ENCODE measurements around the gene ARRDC4.

ARRDC4 gene

DNA sequence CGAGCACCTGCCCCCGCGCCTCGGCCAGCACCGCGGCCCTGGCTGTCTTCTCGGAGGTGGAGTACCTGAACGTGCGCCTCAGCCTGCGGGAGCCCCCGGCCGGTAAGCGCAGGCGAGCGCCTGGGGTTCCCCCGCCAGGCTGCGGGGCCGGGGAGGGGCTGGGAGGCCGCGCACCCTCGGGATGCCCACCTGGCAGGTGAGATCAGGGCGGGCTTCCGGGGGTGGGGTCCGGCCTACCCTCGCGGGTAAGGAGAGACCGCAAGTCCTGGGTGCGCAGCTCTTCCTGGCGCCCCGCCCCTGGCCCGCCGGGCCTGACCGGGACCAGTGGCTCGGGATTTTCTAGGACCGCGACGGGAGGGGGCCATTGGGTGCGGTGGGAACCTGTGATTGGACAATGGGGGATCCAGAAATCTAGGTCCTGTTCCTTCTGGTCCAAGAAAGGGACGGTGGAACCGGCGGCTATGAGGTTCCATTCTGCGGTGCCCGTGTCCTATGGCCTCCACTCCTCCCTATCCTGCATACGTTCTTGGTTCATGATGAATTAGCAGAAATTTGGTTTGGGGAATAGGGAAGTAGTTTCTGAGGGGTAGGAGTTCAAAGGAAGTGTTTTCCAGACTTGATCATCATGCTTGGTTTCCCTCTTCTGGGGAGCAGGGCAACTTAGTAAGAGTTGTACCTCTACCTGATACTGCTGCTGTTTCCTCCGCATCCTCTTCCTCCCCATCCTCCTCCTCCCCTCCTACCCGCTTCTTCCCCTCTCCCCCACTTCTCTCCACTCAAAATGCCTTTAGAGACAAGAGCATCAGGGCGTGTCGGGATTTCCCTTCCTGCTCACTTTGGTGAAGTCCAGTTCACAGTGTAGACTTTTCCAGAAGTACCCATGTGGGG lies 808 bp downstream of the ARRDC4 start:
- H3K27ac ChIP-seq (ENCODE audit: extremely low read depth, low read depth, low read length): peak overlapping the region; percentile 77
- ChIA-PET CTCF (interaction anchor here (0.7 kb wide), 1 partner anchor 20 kb away, joined by 3 read pairs; no protein-coding TSS in a partner anchor), POLR2A (no interaction called here)
- peaks cover 3% of the 10 kb centered on the region; the same call in 1 of the 2 replicates for H3K4me1 ChIP-seq (ENCODE audit: control insufficient read depth, insufficient read depth, low read length)
- no peaks in the 10 kb centered on the region for H3K9me3 ChIP-seq (ENCODE audit: control insufficient read depth, insufficient read depth, low read depth, low read length)
- H3K36me3 ChIP-seq (ENCODE audit: control insufficient read depth in 2 of 2, insufficient read depth in 1 of 2, low read length in 2 of 2): peaks cover 6 to 8% of the 10 kb centered on the region in 2 experiments; a peak in 2 of 3 replicates
- peak overlapping the region; percentile 74 for H3K4me3 ChIP-seq (ENCODE audit: low read depth, low read length)
- TF ChIP-seq, protein P1, sequence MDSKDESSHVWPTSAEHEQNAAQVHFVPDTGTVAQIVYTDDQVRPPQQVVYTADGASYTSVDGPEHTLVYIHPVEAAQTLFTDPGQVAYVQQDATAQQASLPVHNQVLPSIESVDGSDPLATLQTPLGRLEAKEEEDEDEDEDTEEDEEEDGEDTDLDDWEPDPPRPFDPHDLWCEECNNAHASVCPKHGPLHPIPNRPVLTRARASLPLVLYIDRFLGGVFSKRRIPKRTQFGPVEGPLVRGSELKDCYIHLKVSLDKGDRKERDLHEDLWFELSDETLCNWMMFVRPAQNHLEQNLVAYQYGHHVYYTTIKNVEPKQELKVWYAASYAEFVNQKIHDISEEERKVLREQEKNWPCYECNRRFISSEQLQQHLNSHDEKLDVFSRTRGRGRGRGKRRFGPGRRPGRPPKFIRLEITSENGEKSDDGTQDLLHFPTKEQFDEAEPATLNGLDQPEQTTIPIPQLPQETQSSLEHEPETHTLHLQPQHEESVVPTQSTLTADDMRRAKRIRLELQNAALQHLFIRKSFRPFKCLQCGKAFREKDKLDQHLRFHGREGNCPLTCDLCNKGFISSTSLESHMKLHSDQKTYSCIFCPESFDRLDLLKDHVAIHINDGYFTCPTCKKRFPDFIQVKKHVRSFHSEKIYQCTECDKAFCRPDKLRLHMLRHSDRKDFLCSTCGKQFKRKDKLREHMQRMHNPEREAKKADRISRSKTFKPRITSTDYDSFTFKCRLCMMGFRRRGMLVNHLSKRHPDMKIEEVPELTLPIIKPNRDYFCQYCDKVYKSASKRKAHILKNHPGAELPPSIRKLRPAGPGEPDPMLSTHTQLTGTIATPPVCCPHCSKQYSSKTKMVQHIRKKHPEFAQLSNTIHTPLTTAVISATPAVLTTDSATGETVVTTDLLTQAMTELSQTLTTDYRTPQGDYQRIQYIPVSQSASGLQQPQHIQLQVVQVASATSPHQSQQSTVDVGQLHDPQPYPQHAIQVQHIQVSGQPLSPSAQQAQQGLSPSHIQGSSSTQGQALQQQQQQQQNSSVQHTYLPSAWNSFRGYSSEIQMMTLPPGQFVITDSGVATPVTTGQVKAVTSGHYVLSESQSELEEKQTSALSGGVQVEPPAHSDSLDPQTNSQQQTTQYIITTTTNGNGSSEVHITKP (tag by site-specific recombination; IDR thresholded peaks at IDR 0.05): peak; percentile 93
- TF ChIP-seq ZXDB (tag by site-specific recombination; IDR thresholded peaks at IDR 0.05): 0 out of 2 replicates have a peak, but pooled peaks have one; percentile 34
- TF ChIP-seq, protein P2, sequence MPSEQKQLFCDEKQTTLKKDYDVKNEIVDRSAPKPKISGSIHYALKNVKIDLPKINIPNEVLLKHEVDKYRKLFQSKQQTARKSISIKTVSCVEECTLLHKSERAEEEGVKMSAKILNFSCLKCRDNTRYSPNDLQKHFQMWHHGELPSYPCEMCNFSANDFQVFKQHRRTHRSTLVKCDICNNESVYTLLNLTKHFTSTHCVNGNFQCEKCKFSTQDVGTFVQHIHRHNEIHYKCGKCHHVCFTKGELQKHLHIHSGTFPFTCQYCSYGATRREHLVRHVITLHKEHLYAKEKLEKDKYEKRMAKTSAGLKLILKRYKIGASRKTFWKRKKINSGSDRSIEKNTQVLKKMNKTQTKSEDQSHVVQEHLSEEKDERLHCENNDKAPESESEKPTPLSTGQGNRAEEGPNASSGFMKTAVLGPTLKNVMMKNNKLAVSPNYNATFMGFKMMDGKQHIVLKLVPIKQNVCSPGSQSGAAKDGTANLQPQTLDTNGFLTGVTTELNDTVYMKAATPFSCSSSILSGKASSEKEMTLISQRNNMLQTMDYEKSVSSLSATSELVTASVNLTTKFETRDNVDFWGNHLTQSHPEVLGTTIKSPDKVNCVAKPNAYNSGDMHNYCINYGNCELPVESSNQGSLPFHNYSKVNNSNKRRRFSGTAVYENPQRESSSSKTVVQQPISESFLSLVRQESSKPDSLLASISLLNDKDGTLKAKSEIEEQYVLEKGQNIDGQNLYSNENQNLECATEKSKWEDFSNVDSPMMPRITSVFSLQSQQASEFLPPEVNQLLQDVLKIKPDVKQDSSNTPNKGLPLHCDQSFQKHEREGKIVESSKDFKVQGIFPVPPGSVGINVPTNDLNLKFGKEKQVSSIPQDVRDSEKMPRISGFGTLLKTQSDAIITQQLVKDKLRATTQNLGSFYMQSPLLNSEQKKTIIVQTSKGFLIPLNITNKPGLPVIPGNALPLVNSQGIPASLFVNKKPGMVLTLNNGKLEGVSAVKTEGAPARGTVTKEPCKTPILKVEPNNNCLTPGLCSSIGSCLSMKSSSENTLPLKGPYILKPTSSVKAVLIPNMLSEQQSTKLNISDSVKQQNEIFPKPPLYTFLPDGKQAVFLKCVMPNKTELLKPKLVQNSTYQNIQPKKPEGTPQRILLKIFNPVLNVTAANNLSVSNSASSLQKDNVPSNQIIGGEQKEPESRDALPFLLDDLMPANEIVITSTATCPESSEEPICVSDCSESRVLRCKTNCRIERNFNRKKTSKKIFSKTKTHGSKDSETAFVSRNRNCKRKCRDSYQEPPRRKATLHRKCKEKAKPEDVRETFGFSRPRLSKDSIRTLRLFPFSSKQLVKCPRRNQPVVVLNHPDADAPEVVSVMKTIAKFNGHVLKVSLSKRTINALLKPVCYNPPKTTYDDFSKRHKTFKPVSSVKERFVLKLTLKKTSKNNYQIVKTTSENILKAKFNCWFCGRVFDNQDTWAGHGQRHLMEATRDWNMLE (tag by site-specific recombination; conservative IDR thresholded peaks at IDR 0.05; ENCODE audit: low read depth): no peak
- TF ChIP-seq ZNF549 (tag by site-specific recombination; IDR thresholded peaks at IDR 0.05): no peak
- TF ChIP-seq KLF10 (tag by site-specific recombination; IDR thresholded peaks at IDR 0.05): 0 out of 2 replicates have a peak, but pooled peaks have one; percentile 1
- TF ChIP-seq OSR2 (tag by site-specific recombination; IDR thresholded peaks at IDR 0.05): no peak
- TF ChIP-seq PATZ1 (tag by site-specific recombination; IDR thresholded peaks at IDR 0.05): peak; percentile 31; the same call in 1 of the 2 replicates
- no peak for TF ChIP-seq ZNF654 (tag by site-specific recombination; IDR thresholded peaks at IDR 0.05; ENCODE audit: low read depth)
- TF ChIP-seq ZNF830 (tag by site-specific recombination; IDR thresholded peaks at IDR 0.05; ENCODE audit: low read depth): no peak
- TF ChIP-seq ZNF513 (tag by site-specific recombination; IDR thresholded peaks at IDR 0.05): peak; percentile 53; the same call in 1 of the 2 replicates
- TF ChIP-seq ZNF335 (tag by site-specific recombination; conservative IDR thresholded peaks at IDR 0.05): peak; percentile 64
- peak; percentile 49; the same call in 1 of the 2 replicates for TF ChIP-seq GLIS2 (tag by site-specific recombination; IDR thresholded peaks at IDR 0.05)
- TF ChIP-seq, protein P3, sequence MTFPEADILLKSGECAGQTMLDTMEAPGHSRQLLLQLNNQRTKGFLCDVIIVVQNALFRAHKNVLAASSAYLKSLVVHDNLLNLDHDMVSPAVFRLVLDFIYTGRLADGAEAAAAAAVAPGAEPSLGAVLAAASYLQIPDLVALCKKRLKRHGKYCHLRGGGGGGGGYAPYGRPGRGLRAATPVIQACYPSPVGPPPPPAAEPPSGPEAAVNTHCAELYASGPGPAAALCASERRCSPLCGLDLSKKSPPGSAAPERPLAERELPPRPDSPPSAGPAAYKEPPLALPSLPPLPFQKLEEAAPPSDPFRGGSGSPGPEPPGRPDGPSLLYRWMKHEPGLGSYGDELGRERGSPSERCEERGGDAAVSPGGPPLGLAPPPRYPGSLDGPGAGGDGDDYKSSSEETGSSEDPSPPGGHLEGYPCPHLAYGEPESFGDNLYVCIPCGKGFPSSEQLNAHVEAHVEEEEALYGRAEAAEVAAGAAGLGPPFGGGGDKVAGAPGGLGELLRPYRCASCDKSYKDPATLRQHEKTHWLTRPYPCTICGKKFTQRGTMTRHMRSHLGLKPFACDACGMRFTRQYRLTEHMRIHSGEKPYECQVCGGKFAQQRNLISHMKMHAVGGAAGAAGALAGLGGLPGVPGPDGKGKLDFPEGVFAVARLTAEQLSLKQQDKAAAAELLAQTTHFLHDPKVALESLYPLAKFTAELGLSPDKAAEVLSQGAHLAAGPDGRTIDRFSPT (tag by site-specific recombination; IDR thresholded peaks at IDR 0.05): no peak
- TF ChIP-seq ZNF10 (tag by site-specific recombination; IDR thresholded peaks at IDR 0.05): no peak
- TF ChIP-seq ZEB2 (tag by site-specific recombination; IDR thresholded peaks at IDR 0.05): 0 out of 2 replicates have a peak, but pooled peaks have one; percentile 27
- TF ChIP-seq, protein P4, sequence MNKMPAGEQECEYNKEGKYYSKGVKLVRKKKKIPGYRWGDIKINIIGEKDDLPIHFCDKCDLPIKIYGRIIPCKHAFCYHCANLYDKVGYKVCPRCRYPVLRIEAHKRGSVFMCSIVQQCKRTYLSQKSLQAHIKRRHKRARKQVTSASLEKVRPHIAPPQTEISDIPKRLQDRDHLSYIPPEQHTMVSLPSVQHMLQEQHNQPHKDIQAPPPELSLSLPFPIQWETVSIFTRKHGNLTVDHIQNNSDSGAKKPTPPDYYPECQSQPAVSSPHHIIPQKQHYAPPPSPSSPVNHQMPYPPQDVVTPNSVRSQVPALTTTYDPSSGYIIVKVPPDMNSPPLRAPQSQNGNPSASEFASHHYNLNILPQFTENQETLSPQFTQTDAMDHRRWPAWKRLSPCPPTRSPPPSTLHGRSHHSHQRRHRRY (tag by site-specific recombination; IDR thresholded peaks at IDR 0.05): no peak
- no peak for TF ChIP-seq TRIM28 (IDR thresholded peaks at IDR 0.05; ENCODE audit: borderline replicate concordance, low read length)
- TF ChIP-seq ZNF2 (tag by site-specific recombination; IDR thresholded peaks at IDR 0.05): peak; percentile 33; the same call in 1 of the 2 replicates
- peak; percentile 51; the same call in 1 of the 2 replicates for TF ChIP-seq ZNF394 (tag by site-specific recombination; IDR thresholded peaks at IDR 0.05; ENCODE audit: borderline replicate concordance)
